Fibroblast of skin of right quadriceps (primary cell): ENCODE measurements around the gene AHSG.
"Not testable (repeated sequence)": the region's sequence is repeated elsewhere in the genome, so short reads cannot be mapped to it uniquely, and the experiment has no call there.

Experiments
- DNase-seq: peaks from one replicate; pipeline ENCODE4 v3.0.0-alpha.2; 2013

AHSG gene

GRCh38 chr3:186618318-186618938, 5.6 kb downstream of the AHSG start:
- DNase-seq: no peak

GRCh38 chr3:186619787-186620212, 6.9 kb downstream of the AHSG start:
- no peak for DNase-seq

GRCh38 chr3:186620213-186621092, 7.6 kb downstream of the AHSG start:
- no peak for DNase-seq

- DNase-seq: no peak
Observed at GRCh38 chr3:186621894-186622650, 9.2 kb downstream of the AHSG start.

DNA sequence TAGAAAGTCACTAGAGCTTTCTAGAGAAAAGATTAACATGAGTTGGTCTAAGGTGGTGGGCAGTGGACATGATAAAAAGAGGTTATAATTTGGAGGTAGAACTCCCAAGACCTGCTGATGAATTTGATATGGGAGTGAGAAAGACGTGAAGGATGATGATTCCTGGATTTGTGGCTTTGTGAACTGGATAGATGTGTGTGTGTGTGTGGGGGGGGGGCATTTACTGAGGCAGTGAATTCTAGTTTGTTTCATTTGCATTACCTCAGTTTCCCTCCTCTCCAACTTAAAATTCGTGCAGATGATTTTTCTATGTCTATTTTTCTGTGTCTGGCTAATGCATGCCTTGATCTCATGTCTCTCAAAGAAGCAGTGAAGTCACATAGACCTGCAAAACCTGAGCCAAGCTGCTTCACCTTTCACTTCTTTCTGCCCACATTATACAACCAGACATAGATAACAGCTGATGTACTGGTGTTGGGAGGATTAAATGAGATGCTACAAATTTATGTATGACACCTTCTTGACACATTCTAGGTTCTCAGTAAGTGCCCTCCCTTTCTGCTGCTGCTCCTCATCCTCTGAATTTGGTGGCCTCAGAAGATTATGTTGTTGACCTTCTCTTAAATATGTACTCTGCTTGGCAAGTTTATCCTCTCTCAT, 9.9 kb downstream of the AHSG start:
- no peak for DNase-seq

GRCh38 chr3:186624598-186624997, 11.7 kb downstream of the AHSG start:
- no peak for DNase-seq

DNA sequence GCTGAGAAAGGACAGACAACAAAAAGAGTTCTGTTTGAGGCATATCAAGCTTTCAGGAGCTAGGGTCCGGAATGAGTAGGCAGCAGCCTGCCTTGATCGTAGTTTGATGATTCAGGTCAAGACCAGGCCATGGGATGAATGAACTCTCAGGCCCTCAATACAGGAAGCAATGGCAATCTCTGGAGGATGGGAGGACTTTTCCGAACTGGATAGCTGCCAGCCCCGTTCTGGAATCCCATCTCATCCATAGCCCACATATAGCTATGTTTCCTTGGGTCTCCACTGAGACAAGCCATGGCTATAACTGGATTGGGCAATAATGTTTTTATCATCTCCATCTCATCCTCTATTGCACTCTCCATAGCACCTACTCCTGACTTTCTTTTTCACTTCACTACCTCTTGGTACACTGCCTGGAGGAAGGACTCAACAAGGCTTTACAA, 12.8 kb downstream of the AHSG start:
- no peak for DNase-seq

GRCh38 chr3:186626254-186626847, 13.5 kb downstream of the AHSG start:
- DNase-seq: no peak

GRCh38 chr3:186627852-186628414, 15.1 kb downstream of the AHSG start:
- no peak for DNase-seq

GRCh38 chr3:186628756-186629155, 15.9 kb downstream of the AHSG start:
- no peak for DNase-seq

GRCh38 chr3:186630950-186631641, 18.2 kb downstream of the AHSG start:
- DNase-seq: no peak

- DNase-seq: no peak
Observed at GRCh38 chr3:186633481-186633880, 20.6 kb downstream of the AHSG start.

DNA sequence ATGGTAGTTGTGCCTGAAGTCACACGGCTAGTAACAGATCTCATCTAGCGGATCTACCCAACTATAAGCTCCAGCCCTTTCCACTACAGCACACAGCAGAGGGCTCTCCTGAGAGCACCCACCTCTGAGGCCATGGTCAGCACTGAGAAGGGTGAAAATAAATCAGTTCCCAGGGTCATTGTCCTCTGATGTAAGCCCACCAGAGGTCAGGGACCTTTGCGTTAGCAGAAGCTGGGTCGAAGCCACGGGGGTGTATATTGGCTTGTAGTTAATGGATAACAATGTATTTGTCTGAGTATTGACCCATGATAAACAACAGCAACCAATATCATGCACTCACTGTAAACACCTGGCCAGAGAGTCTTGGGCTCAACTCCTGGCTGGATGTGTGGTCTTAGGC, 21.3 kb downstream of the AHSG start:
- DNase-seq: not testable (repeated sequence)

DNA sequence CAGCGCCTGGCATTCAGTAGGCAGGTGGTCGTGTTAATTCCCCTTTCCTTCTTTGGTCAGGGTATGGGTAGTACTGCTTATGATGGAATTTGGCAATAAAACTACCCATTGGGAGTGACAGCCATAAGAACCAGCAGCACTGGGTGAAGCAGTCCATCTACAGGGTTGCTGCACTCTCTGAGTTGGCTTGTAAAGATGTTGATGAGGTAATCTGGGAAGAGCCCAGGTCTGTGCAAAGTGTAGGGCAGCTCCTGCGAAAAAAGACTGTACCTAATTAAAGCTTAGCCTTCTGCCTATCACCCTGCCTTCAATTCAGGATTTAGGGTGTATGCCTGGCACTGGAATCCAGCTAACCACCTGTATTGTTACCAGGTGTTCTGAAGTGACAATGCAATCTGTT, 22.7 kb downstream of the AHSG start:
- DNase-seq: no peak

GRCh38 chr3:186636536-186636935, 23.7 kb downstream of the AHSG start:
- no peak for DNase-seq

GRCh38 chr3:186637686-186638085, 24.8 kb downstream of the AHSG start:
- no peak for DNase-seq

DNA sequence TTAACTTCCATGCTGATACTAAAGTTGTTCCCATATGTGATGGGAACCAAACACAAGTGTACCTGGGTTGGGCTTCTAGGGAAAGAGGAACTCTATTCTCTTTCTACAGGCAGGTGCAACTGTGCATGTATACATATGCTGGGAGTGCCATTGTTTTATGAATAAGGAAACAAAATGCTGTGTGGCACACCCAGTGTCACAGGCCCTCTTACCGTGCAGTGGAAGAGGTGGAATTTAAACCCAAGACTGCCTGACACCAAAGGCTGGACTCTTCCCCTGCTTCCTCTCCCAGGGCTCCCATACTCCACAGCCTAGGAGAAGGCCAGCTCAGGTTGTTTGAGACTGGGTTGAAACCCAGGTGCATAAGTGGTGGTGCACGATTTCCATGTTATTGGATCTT, 25.4 kb downstream of the AHSG start:
- DNase-seq: no peak

DNA sequence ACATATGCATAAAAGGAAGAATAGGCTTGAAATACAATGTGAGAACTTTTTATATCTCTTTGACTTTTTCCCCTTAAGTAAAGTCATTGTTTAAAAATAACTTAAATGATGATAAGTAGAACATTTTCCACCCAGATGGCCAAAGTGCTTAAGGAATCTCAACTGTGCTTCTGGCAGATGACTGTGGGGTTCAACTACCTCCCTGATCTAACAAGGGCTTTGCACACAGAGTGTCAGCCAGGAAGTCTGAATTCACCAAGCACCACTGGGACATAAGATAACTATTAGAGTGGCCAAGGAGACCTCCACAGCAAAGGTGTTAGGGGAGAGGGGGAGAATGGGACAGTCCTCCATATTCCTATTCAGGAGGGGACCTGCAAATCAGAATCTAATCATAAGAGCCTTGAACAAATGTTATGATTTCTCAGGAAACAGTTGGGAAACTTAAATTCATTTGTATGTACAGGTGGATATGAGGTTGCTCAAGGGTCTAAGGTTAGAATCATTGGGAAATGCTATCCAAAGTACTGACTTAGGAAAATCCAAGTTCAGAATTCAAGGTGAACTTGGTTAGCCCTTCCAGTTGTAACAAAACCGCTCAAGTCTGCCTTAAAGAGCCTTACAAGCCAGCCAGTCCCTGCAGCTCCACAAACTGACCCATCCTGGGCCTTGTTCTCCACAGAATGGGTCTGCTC, 27.1 kb downstream of the AHSG start, which contains the start of gene FETUB:
TSS of gene FETUB (plus strand) at position 622 of the 695 bp plus-strand sequence. CDS start at position 684, 62 bp downstream.
- DNase-seq: no peak

- no peak for DNase-seq
Observed at GRCh38 chr3:186640473-186640818, 27.6 kb downstream of the AHSG start.

DNA sequence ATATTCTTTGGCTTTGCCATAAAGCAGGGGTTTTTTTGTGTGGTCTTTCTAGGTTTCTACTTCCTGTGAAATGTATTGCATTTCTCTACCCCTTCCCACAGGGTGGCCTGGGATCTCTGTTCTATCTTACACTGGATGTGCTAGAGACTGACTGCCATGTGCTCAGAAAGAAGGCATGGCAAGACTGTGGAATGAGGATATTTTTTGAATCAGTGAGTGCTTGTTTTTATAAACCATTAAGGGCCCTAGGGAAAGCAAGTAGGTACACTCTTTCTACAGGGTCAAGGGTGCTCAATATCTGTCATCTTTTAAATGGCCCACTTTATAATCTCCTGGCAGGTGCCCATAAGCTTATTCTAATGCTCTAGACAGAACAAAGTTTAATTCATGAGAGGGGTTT, 28.1 kb downstream of the AHSG start:
- DNase-seq: no peak

DNA sequence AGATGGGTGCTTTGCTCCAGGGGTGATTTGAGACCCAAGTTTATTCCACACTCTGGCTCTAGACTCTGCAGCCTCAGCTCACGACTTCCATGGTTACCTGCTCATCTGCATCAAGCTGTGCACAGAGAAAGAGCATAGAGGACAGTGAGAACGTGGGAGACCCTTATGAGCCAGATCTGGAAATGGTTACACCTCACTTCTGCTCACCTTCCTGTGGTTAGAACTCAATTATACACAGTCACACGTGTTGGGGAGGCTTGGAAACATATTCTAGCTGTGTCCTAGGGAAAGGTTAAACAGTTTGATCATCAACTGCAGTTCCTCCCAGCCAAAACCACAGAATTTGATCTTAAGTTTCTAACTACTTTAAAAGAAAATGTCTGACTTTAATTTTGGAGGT, 29.2 kb downstream of the AHSG start:
- DNase-seq: no peak
